ENCODE results near the gene TJP1. TPM values are rescaled to one million over a fixed set of nuclear protein-coding genes. Genes with fewer than 3 reads are reported as not detected.
A peak's percentile ranks its signal among the peaks of the same experiment; 100 is the strongest.

The TJP1 gene
- total and polyA plus RNA-seq, 8 donors = 82.9 to 130 (median 121) TPM

DNA sequence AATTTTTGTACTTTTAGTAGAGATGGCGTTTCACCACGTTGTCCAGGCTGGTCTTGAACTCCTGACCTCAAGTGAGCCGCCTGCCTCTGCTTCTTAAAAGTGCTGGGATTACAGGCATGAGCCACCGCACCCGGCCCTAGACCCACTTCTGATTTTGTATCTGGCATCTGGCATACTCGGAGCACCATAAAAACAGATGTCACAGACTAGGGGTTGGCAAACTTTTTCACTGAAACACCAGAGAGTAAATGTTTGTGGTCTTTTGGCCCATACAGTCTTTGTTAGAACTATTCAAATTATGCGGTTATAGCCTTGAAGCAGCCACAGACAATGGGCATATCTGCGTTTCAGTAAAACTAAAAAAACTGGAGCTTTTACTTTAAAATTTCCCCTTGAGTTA, 110.7 kb downstream of the TJP1 start:
- TF ChIP-seq, protein P1, sequence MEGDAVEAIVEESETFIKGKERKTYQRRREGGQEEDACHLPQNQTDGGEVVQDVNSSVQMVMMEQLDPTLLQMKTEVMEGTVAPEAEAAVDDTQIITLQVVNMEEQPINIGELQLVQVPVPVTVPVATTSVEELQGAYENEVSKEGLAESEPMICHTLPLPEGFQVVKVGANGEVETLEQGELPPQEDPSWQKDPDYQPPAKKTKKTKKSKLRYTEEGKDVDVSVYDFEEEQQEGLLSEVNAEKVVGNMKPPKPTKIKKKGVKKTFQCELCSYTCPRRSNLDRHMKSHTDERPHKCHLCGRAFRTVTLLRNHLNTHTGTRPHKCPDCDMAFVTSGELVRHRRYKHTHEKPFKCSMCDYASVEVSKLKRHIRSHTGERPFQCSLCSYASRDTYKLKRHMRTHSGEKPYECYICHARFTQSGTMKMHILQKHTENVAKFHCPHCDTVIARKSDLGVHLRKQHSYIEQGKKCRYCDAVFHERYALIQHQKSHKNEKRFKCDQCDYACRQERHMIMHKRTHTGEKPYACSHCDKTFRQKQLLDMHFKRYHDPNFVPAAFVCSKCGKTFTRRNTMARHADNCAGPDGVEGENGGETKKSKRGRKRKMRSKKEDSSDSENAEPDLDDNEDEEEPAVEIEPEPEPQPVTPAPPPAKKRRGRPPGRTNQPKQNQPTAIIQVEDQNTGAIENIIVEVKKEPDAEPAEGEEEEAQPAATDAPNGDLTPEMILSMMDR (IDR thresholded peaks at IDR 0.05) = no peak
- Histone ChIP-seq H3K27me3 (no peaks in the 10 kb centered on the region), H3K4me1 (no peaks in the 10 kb centered on the region), H3K27ac (no peak overlapping the region), H3K4me3 (no peak overlapping the region), H3K9me3 (no peaks in the 10 kb centered on the region), H3K36me3 (peaks cover 0 to 67% of the 10 kb centered on the region in 2 donors)
- no peak for DNase-seq
- intact Hi-C loops (cut with DNase I) = no loop called here
- ATAC-seq = no peak

DNA sequence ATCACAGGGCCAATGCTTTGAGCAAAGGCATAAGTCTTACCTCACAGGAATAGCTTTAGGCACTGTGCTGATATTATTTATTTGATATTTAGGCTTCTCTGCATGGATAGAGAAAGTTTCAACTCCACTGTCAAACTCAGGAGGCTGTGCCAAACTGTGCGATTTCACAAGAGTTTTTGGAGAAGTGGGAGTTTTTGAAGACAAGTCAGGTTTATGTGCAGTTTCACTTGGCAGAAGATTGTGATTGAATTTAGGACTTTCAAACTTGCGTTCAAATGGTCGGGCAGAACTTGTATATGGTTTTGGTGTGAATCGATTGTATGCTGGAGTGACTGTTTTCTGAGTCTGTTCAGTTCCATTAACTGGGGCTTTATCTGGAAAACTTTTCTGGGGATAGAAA, 113.7 kb downstream of the TJP1 start:
- TF ChIP-seq, protein P1 (IDR thresholded peaks at IDR 0.05) = no peak
- Histone ChIP-seq H3K4me3 (no peak overlapping the region), H3K4me1 (no peaks in the 10 kb centered on the region), H3K27ac (no peak overlapping the region), H3K36me3 (peaks cover 0 to 76% of the 10 kb centered on the region in 2 donors), H3K9me3 (no peaks in the 10 kb centered on the region), H3K27me3 (no peaks in the 10 kb centered on the region)
- intact Hi-C loops (cut with DNase I) = no loop called here
- DNase-seq (peak in 1 of 4 donors; percentile 19), ATAC-seq (no peak)

- Histone ChIP-seq H3K27me3 (no peaks in the 10 kb centered on the region), H3K4me3 (no peak overlapping the region), H3K27ac (no peak overlapping the region), H3K36me3 (peaks cover 0 to 79% of the 10 kb centered on the region in 2 donors), H3K4me1 (no peaks in the 10 kb centered on the region), H3K9me3 (no peaks in the 10 kb centered on the region)
- TF ChIP-seq, protein P1 (IDR thresholded peaks at IDR 0.05) = no peak
- DNase-seq = no peak
- peak; percentile 19 for ATAC-seq
- intact Hi-C loops (cut with DNase I) = no loop called here
Measured at GRCh38 chr15:29704950-29705597, 117.2 kb downstream of the TJP1 start.

- Histone ChIP-seq H3K27ac (no peak overlapping the region), H3K4me3 (no peak overlapping the region), H3K36me3 (peaks cover 0 to 49% of the 10 kb centered on the region in 2 donors), H3K9me3 (no peaks in the 10 kb centered on the region), H3K4me1 (peaks cover 0 to 4% of the 10 kb centered on the region in 2 donors), H3K27me3 (no peaks in the 10 kb centered on the region)
- intact Hi-C loops (cut with DNase I) = no loop called here
- ATAC-seq (no peak), DNase-seq (no peak)
- TF ChIP-seq, protein P1 (IDR thresholded peaks at IDR 0.05) = no peak
Measured at GRCh38 chr15:29701151-29701550, 121.1 kb downstream of the TJP1 start.

- H3K27me3 ChIP-seq = no peaks in the 10 kb centered on the region
- no peak overlapping the region for H3K27ac ChIP-seq
- DNase-seq = no peak
- H3K9me3 ChIP-seq = no peaks in the 10 kb centered on the region
- intact Hi-C loops (cut with DNase I) = no loop called here
- H3K36me3 ChIP-seq = peaks cover 0 to 40% of the 10 kb centered on the region in 2 donors
- TF ChIP-seq, protein P1 (IDR thresholded peaks at IDR 0.05) = no peak
- H3K4me1 ChIP-seq = peaks cover 0 to 4% of the 10 kb centered on the region in 2 donors
- no peak overlapping the region for H3K4me3 ChIP-seq
- ATAC-seq = no peak
Measured at GRCh38 chr15:29700296-29700695, 122.0 kb downstream of the TJP1 start.
